ENCODE data around the gene DRAP1. TPM values are rescaled to one million over a fixed set of nuclear protein-coding genes. Genes with fewer than 3 reads are reported as not detected.

DRAP1 gene
- total RNA-seq, 1 experiment from 2014 or later, result 114 TPM

DNA sequence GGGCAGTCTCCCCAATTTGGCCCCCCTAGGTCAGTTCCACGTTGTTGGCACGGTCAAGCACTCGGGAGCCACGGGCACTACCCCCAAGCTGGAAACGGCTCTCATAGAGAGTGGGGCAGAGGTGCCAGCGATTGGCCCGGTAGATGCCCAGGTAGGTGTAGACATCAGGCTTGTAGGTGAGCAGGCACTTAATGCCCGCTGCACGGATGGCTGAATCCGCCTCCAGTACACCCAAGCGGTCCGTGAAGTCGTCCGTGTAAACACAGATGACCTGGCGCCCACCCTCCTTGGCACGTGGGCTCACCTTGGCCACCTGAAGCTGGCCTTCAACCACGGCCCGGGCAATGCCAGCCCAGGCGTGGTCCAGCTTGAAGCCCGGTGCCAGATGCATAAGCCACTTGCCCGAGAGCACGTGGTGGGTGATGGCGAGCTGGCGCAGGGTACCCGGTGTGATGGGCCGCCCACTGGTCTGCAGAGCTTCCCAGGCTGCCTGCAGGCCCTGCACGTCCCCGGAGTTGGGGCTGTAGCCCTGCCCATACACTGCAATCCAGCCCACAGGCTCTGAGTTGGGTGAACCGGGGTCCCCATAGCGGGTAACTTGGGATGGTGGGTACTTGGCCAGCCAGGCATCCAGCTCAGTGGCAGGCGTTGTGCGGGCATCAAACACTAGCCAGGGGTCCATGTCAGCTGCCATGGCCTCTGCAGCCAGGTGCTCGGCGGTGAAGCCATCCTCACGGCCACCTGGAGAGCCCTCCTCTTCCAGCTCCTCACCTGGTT is 1.6 kb upstream of the DRAP1 start (continued):
- TF ChIP-seq, protein P1, sequence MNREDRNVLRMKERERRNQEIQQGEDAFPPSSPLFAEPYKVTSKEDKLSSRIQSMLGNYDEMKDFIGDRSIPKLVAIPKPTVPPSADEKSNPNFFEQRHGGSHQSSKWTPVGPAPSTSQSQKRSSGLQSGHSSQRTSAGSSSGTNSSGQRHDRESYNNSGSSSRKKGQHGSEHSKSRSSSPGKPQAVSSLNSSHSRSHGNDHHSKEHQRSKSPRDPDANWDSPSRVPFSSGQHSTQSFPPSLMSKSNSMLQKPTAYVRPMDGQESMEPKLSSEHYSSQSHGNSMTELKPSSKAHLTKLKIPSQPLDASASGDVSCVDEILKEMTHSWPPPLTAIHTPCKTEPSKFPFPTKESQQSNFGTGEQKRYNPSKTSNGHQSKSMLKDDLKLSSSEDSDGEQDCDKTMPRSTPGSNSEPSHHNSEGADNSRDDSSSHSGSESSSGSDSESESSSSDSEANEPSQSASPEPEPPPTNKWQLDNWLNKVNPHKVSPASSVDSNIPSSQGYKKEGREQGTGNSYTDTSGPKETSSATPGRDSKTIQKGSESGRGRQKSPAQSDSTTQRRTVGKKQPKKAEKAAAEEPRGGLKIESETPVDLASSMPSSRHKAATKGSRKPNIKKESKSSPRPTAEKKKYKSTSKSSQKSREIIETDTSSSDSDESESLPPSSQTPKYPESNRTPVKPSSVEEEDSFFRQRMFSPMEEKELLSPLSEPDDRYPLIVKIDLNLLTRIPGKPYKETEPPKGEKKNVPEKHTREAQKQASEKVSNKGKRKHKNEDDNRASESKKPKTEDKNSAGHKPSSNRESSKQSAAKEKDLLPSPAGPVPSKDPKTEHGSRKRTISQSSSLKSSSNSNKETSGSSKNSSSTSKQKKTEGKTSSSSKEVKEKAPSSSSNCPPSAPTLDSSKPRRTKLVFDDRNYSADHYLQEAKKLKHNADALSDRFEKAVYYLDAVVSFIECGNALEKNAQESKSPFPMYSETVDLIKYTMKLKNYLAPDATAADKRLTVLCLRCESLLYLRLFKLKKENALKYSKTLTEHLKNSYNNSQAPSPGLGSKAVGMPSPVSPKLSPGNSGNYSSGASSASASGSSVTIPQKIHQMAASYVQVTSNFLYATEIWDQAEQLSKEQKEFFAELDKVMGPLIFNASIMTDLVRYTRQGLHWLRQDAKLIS (CRISPR knock-in tag; IDR thresholded peaks at IDR 0.05; ENCODE audit: borderline replicate concordance), result no peak
- TF ChIP-seq ZNF281 (CRISPR knock-in tag; IDR thresholded peaks at IDR 0.05) (no peak), RELA (CRISPR knock-in tag; IDR thresholded peaks at IDR 0.05; ENCODE audit: borderline replicate concordance) (0 out of 2 replicates have a peak, but pooled peaks have one; percentile 21), HMGXB4 (CRISPR knock-in tag; IDR thresholded peaks at IDR 0.05) (no peak), FOXP4 (CRISPR knock-in tag; IDR thresholded peaks at IDR 0.05) (no peak), USF1 (CRISPR knock-in tag; IDR thresholded peaks at IDR 0.05) (no peak), JAZF1 (CRISPR knock-in tag; IDR thresholded peaks at IDR 0.05) (no peak)

GRCh38 chr11:65918211-65919140 is 750 bp upstream of the DRAP1 start, which contains the start of gene C11orf68:
C11orf68 (minus strand) TSS chr11:65919062; CDS start chr11:65919031, 31 bp downstream.
- H3K4me3 Mint-ChIP-seq, result peak within 1 kb of the TSS; percentile 83
- peaks cover 3% of the 10 kb centered on the region; the same call in 1 of the 2 replicates for H3K27me3 Mint-ChIP-seq (ENCODE audit: low read depth)
- TF ChIP-seq TP53 (CRISPR knock-in tag; IDR thresholded peaks at IDR 0.05), result 0 out of 2 replicates have a peak, but pooled peaks have one; percentile 10
- no peak for TF ChIP-seq JUN (CRISPR knock-in tag; IDR thresholded peaks at IDR 0.05)
- TF ChIP-seq, protein P2, sequence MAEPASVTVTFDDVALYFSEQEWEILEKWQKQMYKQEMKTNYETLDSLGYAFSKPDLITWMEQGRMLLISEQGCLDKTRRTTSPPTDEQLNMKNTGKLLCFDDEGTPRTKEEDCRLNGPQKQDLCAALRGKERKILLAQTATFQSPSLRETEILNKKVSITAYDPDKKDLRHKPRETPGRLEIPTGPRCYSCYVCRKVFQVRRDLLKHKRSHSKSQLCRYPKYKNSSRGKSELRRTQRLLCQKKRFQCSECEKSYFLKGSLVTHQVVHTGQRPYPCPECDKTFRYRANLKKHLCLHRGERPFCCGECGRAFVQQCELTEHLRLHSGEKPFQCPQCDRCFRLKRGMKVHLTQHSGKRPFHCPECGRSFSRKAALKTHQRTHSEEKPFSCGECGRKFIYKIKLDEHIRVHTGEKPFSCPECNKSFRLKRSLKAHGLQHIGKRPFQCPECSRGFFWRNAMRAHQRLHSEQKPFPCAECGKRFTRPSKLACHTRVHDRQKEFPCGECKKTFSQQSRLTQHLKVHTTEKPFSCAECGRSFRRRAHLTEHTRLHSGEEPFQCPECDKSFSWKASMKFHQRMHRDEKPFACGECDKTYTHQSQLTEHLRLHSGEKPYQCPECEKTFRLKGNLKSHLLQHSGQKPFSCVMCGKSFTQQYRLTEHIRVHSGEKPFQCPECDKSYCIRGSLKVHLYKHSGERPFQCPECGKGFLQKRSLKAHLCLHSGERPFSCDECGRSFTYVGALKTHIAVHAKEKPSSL (CRISPR knock-in tag; conservative IDR thresholded peaks at IDR 0.05), result no peak
- 0 out of 2 replicates have a peak, but pooled peaks have one; percentile 40 for TF ChIP-seq ZBTB43 (CRISPR knock-in tag; IDR thresholded peaks at IDR 0.05)
- peak; percentile 6; the same call in 1 of the 2 replicates for TF ChIP-seq CBFB (CRISPR knock-in tag; IDR thresholded peaks at IDR 0.05; ENCODE audit: low read depth)
- no peak for TF ChIP-seq ZNF423 (CRISPR knock-in tag; IDR thresholded peaks at IDR 0.05)
- peak; percentile 20; the same call in 1 of the 2 replicates for TF ChIP-seq OVOL2 (CRISPR knock-in tag; IDR thresholded peaks at IDR 0.05; ENCODE audit: borderline replicate concordance)
- TF ChIP-seq MAX (CRISPR knock-in tag; IDR thresholded peaks at IDR 0.05), result peak; percentile 2; the same call in 1 of the 2 replicates
- no peak for TF ChIP-seq FOXK1 (CRISPR knock-in tag; IDR thresholded peaks at IDR 0.05)
- peaks cover 12% of the 10 kb centered on the region for H3K36me3 Mint-ChIP-seq
- peak; percentile 32 for DNase-seq (ENCODE audit: low spot score)
- ChIA-PET CTCF (interaction anchor here (1.0 to 2.3 kb wide), 5 partner anchors 14 to 104 kb away, joined by 3 to 23 read pairs (median 3); partner anchors contain the start of genes CCDC85B and FIBP), POLR2A (interaction anchor here (1.1 to 1.6 kb wide), 3 partner anchors 27 to 60 kb away, joined by 3 to 12 read pairs (median 4); partner anchors contain the start of genes CCDC85B, CFL1 and FIBP)
- H3K9me3 Mint-ChIP-seq, result no peaks in the 10 kb centered on the region
- ATAC-seq, result peak; percentile 9
- H3K4me1 Mint-ChIP-seq, result peaks cover 18% of the 10 kb centered on the region
- peak within 1 kb of the TSS; percentile 11 for H3K27ac Mint-ChIP-seq
